SK-N-SH (cell line): ENCODE measurements around the gene PRKCA. TPM values are rescaled to one million over a fixed set of nuclear protein-coding genes. Genes with fewer than 3 reads are reported as not detected.

Experiments used
- CTCF ChIA-PET: fragments of 300-600, 350-600 bp; formaldehyde crosslinking; extraction: SDS; loops from one replicate; lab custom pipeline; 2021; lab: Yijun Ruan, JAX
- POLR2A ChIA-PET: fragments of 350-600 bp; sonication (Branson Sonifier 250); formaldehyde crosslinking; extraction: SDS; loops from one replicate; lab custom pipeline; 2020; ENCODE audit warnings: antibody characterized with exemption, inconsistent platforms; lab: Yijun Ruan, JAX
- DNase-seq: peaks from one replicate; pipeline ENCODE4 v3.0.0; 2012
- H2AFZ ChIP-seq: fragments of 200-600 bp; sonication (generic); 2 replicates; pipeline ENCODE4 v1.8.1; 2016; ENCODE audit warnings: antibody characterized with exemption, mild to moderate bottlenecking, low read depth
- H3F3A ChIP-seq: fragments of 200-600 bp; sonication (generic); replicated peaks from 2 replicates; pipeline ENCODE3; 2016; ENCODE audit warnings: antibody characterized with exemption, mild to moderate bottlenecking; ENCODE audit not compliant: insufficient read depth
- H3K27ac ChIP-seq, 2 experiments: fragments of 200-500 bp in 1 of 2; fragments of 200-600 bp in 1 of 2; sonication (Bioruptor generic) in 1 of 2; sonication (generic), shearing (Covaris generic) in 1 of 2; 2 replicates each; pipeline versions ENCODE4 v1.5.1 to v1.6.1; 2014 to 2016; ENCODE audit warnings: low read depth in 2 of 2, inconsistent platforms in 1 of 2, low read length in 1 of 2, mild to moderate bottlenecking in 1 of 2, mixed read lengths in 1 of 2
- H3K27me3 ChIP-seq: fragments of 200-600 bp; sonication (generic), shearing (Covaris generic); 2 replicates; pipeline ENCODE4 v1.6.1; 2016; ENCODE audit warnings: mixed run types; ENCODE audit not compliant: insufficient read depth
- H3K36me3 ChIP-seq, 2 experiments: fragments of 200-500 bp in 1 of 2; fragments of 200-600 bp in 1 of 2; sonication (Bioruptor generic) in 1 of 2; sonication (generic) in 1 of 2; replicated peaks in 1 of 2; 2 replicates each; pipeline versions ENCODE3 to v1.5.1; 2014 to 2016; ENCODE audit warnings: low read length in 1 of 2, mild to moderate bottlenecking in 1 of 2; ENCODE audit not compliant: insufficient read depth in 2 of 2, control insufficient read depth in 1 of 2
- H3K4me1 ChIP-seq, 2 experiments: fragments of 200-500 bp in 1 of 2; fragments of 200-600 bp in 1 of 2; sonication (Bioruptor generic) in 1 of 2; sonication (generic), shearing (Covaris generic) in 1 of 2; 2 replicates each; pipeline versions ENCODE4 v1.5.1 to v1.6.1; 2014 to 2016; ENCODE audit warnings: low read depth in 1 of 2, low read length in 1 of 2, mixed run types in 1 of 2; ENCODE audit not compliant: insufficient read depth in 2 of 2, control insufficient read depth in 1 of 2
- H3K4me2 ChIP-seq: fragments of 200-600 bp; sonication (generic), shearing (Covaris generic); 2 replicates; pipeline ENCODE4 v1.6.1; 2017; ENCODE audit warnings: mixed run types
- H3K4me3 ChIP-seq, 2 experiments: fragments of 200-500 bp in 1 of 2; fragments of 200-600 bp in 1 of 2; sonication (Bioruptor generic) in 1 of 2; sonication (generic), shearing (Covaris generic) in 1 of 2; 2 replicates each; pipeline versions ENCODE4 v1.5.1 to v1.8.1; 2014 to 2016; ENCODE audit warnings: low read depth in 2 of 2, inconsistent platforms in 1 of 2, low read length in 1 of 2, mild to moderate bottlenecking in 1 of 2, mixed read lengths in 1 of 2, moderate library complexity in 1 of 2
- H3K79me2 ChIP-seq: fragments of 200-600 bp; sonication (generic); 2 replicates; pipeline ENCODE4 v1.8.1; 2017; ENCODE audit warnings: mild to moderate bottlenecking; ENCODE audit not compliant: insufficient read depth
- H3K9ac ChIP-seq: fragments of 200-600 bp; sonication (generic); 2 replicates; pipeline ENCODE4 v1.6.1; 2017; ENCODE audit warnings: mixed run types
- H3K9me2 ChIP-seq: fragments of 200-600 bp; sonication (generic); 2 replicates; pipeline ENCODE4 v1.6.1; 2017; ENCODE audit warnings: mixed run types
- H3K9me3 ChIP-seq: fragments of 200-600 bp; sonication (generic); 2 replicates; pipeline ENCODE4 v1.6.1; 2017; ENCODE audit warnings: mixed run types, mild to moderate bottlenecking, moderate library complexity
- H4K20me1 ChIP-seq: fragments of 200-600 bp; sonication (generic); 2 replicates; pipeline ENCODE4 v1.6.1; 2017; ENCODE audit warnings: mild to moderate bottlenecking, mixed run types; ENCODE audit not compliant: insufficient read depth
- FOSL2 ChIP-seq: IDR thresholded peaks from 2 replicates; pipeline ENCODE4 v1.4.0; 2012; ENCODE audit warnings: low read depth, mild to moderate bottlenecking, moderate library complexity, borderline replicate concordance
- FOXJ3 ChIP-seq: sonication (generic); formaldehyde crosslinking; IDR thresholded peaks from 2 replicates; pipeline ENCODE4 v1.5.1; 2020; ENCODE audit warnings: mild to moderate bottlenecking, missing genetic modification reagents
- JUND ChIP-seq: IDR thresholded peaks from 2 replicates; pipeline ENCODE4 v1.4.0; 2012
- MEF2A ChIP-seq: IDR thresholded peaks from 2 replicates; pipeline ENCODE4 v1.4.0; 2012; ENCODE audit warnings: low read depth, borderline replicate concordance
- MXI1 ChIP-seq: IDR thresholded peaks from 2 replicates; pipeline ENCODE4 v1.6.1; 2012; ENCODE audit warnings: mild to moderate bottlenecking, low read depth, low read length, improper control_type of control experiment
- NRF1 ChIP-seq: IDR thresholded peaks from 2 replicates; pipeline ENCODE4 v1.6.1; 2012; ENCODE audit warnings: low read depth, mild to moderate bottlenecking, low read length
- POLR2AphosphoS5 ChIP-seq: IDR thresholded peaks from 2 replicates; pipeline ENCODE4 v1.6.1; 2012; ENCODE audit warnings: low read depth, low read length
- RAD21 ChIP-seq: IDR thresholded peaks from 2 replicates; pipeline ENCODE4 v1.6.1; 2012; ENCODE audit warnings: mild to moderate bottlenecking, low read length
- RFX5 ChIP-seq: IDR thresholded peaks from 2 replicates; pipeline ENCODE4 v1.6.1; 2012; ENCODE audit warnings: mild to moderate bottlenecking, improper control_type of control experiment, low read length
- RXRA ChIP-seq: IDR thresholded peaks from 2 replicates; pipeline ENCODE4 v1.4.0; 2012; ENCODE audit warnings: low read depth, mild to moderate bottlenecking, borderline replicate concordance
- SIN3A ChIP-seq: IDR thresholded peaks from 2 replicates; pipeline ENCODE4 v1.6.1; 2012; ENCODE audit warnings: low read depth, mild to moderate bottlenecking, low read length, moderate library complexity, borderline replicate concordance
- TCF12 ChIP-seq: IDR thresholded peaks from 2 replicates; pipeline ENCODE4 v1.4.0; 2012
- TEAD4 ChIP-seq: IDR thresholded peaks from 2 replicates; pipeline ENCODE4 v1.4.0; 2012; ENCODE audit warnings: mild to moderate bottlenecking, borderline replicate concordance; ENCODE audit not compliant: insufficient read depth
- YY1 ChIP-seq: IDR thresholded peaks from 2 replicates; pipeline ENCODE4 v1.4.0; 2012; ENCODE audit warnings: low read depth, mild to moderate bottlenecking
- WGBS: methylation state at CpG from one replicate; pipeline ENCODE4 v1.1.6; 2017; ENCODE audit warnings: low lambda C conversion rate; 5-methylcytosine and 5-hydroxymethylcytosine counted together
- polyA plus RNA-seq, 3 experiments: library from polyadenylated mRNA; depleted of rRNA; stranded (reverse); fragments of >200 nt; gene quantifications; 2 replicates each; pipeline ENCODE4 v1.2.3, GENCODE V29; 2012
- TF ChIP-seq, protein P1 (sequence below): IDR thresholded peaks from 2 replicates; pipeline ENCODE4 v1.4.0; 2012; ENCODE audit warnings: low read depth, borderline replicate concordance
- TF ChIP-seq, protein P2 (sequence below): fragments of 150-350 bp; IDR thresholded peaks from 2 replicates; pipeline ENCODE4 v1.6.1; 2016; ENCODE audit warnings: mild to moderate bottlenecking, low read depth, low read length
- TF ChIP-seq, protein P3 (sequence below): IDR thresholded peaks from 2 replicates; pipeline ENCODE4 v1.6.1; 2012; ENCODE audit warnings: mild to moderate bottlenecking, low read depth, low read length, moderate library complexity

Gene PRKCA
- polyA plus RNA-seq, 1 of the 3 experiments (the other 2 are of a cell fraction) = 108 TPM

DNA sequence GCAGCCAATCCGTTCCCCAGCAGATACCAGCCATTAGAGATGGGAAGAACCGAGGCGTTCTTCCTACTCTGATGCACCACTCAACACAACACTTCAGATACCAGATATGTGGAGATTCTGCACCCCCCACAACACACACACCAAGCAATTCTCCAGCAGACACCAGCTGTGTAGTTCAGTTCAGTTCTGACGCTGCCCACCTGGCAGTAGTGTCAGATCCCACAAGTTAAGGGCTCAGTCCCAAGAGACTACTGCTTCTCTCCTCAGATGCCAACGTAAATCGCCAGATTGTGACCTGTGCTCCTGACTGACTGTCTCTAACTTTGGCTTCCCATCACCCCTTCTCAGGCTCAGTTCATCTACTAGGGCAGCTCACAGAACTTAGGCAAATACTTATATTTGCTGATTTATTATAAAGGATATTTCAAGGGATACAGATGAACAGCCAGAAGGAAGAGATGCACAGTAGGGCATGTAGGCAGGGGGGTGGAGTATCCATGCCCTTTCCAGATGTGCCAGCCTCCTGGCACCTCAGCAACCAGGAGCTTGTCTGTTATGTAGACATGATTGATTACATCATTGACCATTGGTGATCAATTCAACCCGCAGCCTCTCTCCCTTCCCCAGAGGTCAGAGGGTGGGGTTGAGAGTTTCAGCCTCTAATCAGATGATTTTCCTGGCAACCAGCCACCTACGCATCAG is 110.6 kb downstream of the PRKCA start:
- peaks cover 20% of the 10 kb centered on the region for H3F3A ChIP-seq
- TF ChIP-seq YY1 (no peak), TCF12 (no peak), RAD21 (no peak), RFX5 (no peak), MEF2A (no peak), FOXJ3 (CRISPR knock-in tag) (no peak), NRF1 (no peak), TEAD4 (no peak), POLR2AphosphoS5 (no peak)
- TF ChIP-seq, protein P1, sequence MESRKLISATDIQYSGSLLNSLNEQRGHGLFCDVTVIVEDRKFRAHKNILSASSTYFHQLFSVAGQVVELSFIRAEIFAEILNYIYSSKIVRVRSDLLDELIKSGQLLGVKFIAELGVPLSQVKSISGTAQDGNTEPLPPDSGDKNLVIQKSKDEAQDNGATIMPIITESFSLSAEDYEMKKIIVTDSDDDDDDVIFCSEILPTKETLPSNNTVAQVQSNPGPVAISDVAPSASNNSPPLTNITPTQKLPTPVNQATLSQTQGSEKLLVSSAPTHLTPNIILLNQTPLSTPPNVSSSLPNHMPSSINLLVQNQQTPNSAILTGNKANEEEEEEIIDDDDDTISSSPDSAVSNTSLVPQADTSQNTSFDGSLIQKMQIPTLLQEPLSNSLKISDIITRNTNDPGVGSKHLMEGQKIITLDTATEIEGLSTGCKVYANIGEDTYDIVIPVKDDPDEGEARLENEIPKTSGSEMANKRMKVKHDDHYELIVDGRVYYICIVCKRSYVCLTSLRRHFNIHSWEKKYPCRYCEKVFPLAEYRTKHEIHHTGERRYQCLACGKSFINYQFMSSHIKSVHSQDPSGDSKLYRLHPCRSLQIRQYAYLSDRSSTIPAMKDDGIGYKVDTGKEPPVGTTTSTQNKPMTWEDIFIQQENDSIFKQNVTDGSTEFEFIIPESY = no peak
- H2AFZ ChIP-seq = no peak overlapping the region
- no peaks in the 10 kb centered on the region for H3K9me2 ChIP-seq
- peaks cover 0 to 3% of the 10 kb centered on the region in 2 experiments for H3K36me3 ChIP-seq
- peaks cover 99% of the 10 kb centered on the region for H3K79me2 ChIP-seq
- ChIA-PET CTCF (interaction anchor here (0.6 to 1.3 kb wide), 4 partner anchors 112 to 246 kb away, joined by 3 to 4 read pairs (median 3); no protein-coding TSS in a partner anchor), POLR2A (no interaction called here)
- peaks cover 0 to 24% of the 10 kb centered on the region in 2 experiments; a peak in 3 of 4 replicates for H3K4me1 ChIP-seq
- no peak overlapping the region for H3K27ac ChIP-seq
- no peak overlapping the region for H3K4me2 ChIP-seq
- no peaks in the 10 kb centered on the region for H3K27me3 ChIP-seq
- no peak for DNase-seq
- no peak overlapping the region for H3K4me3 ChIP-seq
- peaks cover 97% of the 10 kb centered on the region for H4K20me1 ChIP-seq
- H3K9me3 ChIP-seq = no peaks in the 10 kb centered on the region
- no peak overlapping the region for H3K9ac ChIP-seq
- 95% methylated on average over 8 of the region's 8 CpGs for WGBS

DNA sequence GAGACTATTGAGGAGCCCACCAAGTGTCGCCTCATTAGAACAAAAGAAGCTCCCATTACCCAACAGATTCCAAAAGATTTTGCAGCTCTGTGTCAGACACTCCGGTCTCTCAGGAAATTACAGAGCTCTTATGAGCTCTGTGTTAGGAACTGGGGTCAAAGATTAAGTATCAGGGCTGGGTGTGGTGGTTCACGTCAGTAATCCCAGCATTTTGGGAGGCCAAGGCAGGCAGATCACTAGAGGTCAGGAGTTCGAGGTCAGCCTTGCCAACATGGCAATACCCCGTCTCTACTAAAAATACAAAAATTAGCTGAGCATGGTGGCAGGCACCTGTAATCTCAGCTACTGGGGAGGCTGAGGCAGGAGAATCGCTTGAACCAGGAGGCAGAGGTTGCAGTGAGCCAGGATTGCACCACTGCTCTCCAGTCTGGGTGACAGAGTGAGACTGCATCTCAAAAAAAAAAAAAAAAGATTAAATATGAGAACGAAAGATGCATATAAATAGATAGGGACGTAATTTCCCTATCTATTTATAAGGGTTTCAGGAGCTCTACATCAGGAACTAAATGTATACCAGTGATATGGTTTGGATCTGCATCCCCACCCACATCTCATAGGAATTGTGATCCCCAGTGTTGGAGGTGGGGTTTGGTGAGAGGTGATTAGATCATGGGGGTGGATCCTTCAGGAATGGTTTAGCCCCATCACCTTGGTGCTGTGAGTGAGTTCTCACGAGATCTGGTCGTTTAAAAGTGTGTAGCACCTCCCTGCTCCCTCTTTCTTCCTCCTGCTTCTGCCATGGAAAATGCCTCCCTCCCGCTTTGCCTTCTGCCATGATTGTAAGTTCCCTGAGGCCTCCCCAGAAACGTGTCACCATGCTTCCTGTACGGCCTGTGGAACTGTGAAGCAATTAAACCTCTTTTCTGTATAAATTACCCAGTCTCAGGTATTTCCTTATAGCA is 111.4 kb downstream of the PRKCA start:
- H3K27ac ChIP-seq = no peak overlapping the region
- H3K4me2 ChIP-seq = no peak overlapping the region
- H3F3A ChIP-seq = peaks cover 20% of the 10 kb centered on the region
- no peaks in the 10 kb centered on the region for H3K27me3 ChIP-seq
- H3K9me2 ChIP-seq = no peaks in the 10 kb centered on the region
- peaks cover 91% of the 10 kb centered on the region for H4K20me1 ChIP-seq
- 84% methylated on average over 13 of the region's 13 CpGs for WGBS
- H3K4me3 ChIP-seq = no peak overlapping the region
- H3K9me3 ChIP-seq = no peaks in the 10 kb centered on the region
- no peak overlapping the region for H2AFZ ChIP-seq
- peaks cover 0 to 20% of the 10 kb centered on the region in 2 experiments; a peak in 2 of 4 replicates for H3K4me1 ChIP-seq
- H3K36me3 ChIP-seq = peaks cover 0 to 3% of the 10 kb centered on the region in 2 experiments
- H3K79me2 ChIP-seq = peaks cover 99% of the 10 kb centered on the region
- POLR2A ChIA-PET = no interaction called here
- no peak for DNase-seq
- H3K9ac ChIP-seq = no peak overlapping the region
- CTCF ChIA-PET = interaction anchor here (0.6 to 1.5 kb wide), 3 partner anchors 154 to 245 kb away, joined by 3 to 4 read pairs (median 3); no protein-coding TSS in a partner anchor
- TF ChIP-seq TCF12 (no peak), RXRA (no peak), JUND (no peak), FOSL2 (no peak), SIN3A (no peak), MXI1 (no peak), NRF1 (no peak)
- TF ChIP-seq, protein P2, sequence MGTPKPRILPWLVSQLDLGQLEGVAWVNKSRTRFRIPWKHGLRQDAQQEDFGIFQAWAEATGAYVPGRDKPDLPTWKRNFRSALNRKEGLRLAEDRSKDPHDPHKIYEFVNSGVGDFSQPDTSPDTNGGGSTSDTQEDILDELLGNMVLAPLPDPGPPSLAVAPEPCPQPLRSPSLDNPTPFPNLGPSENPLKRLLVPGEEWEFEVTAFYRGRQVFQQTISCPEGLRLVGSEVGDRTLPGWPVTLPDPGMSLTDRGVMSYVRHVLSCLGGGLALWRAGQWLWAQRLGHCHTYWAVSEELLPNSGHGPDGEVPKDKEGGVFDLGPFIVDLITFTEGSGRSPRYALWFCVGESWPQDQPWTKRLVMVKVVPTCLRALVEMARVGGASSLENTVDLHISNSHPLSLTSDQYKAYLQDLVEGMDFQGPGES = no peak
- TF ChIP-seq, protein P3, sequence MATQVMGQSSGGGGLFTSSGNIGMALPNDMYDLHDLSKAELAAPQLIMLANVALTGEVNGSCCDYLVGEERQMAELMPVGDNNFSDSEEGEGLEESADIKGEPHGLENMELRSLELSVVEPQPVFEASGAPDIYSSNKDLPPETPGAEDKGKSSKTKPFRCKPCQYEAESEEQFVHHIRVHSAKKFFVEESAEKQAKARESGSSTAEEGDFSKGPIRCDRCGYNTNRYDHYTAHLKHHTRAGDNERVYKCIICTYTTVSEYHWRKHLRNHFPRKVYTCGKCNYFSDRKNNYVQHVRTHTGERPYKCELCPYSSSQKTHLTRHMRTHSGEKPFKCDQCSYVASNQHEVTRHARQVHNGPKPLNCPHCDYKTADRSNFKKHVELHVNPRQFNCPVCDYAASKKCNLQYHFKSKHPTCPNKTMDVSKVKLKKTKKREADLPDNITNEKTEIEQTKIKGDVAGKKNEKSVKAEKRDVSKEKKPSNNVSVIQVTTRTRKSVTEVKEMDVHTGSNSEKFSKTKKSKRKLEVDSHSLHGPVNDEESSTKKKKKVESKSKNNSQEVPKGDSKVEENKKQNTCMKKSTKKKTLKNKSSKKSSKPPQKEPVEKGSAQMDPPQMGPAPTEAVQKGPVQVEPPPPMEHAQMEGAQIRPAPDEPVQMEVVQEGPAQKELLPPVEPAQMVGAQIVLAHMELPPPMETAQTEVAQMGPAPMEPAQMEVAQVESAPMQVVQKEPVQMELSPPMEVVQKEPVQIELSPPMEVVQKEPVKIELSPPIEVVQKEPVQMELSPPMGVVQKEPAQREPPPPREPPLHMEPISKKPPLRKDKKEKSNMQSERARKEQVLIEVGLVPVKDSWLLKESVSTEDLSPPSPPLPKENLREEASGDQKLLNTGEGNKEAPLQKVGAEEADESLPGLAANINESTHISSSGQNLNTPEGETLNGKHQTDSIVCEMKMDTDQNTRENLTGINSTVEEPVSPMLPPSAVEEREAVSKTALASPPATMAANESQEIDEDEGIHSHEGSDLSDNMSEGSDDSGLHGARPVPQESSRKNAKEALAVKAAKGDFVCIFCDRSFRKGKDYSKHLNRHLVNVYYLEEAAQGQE = no peak
